Measurements from ENCODE around the gene HINFP. TPM values are rescaled to one million over a fixed set of nuclear protein-coding genes. Genes with fewer than 3 reads are reported as not detected.

Gene HINFP
- total RNA-seq, 1 experiment from 2014 or later: 42.4 TPM

GRCh38 chr11:119116601-119117000 lies 4.8 kb upstream of the HINFP start:
- Histone ChIP-seq H2BK12ac (ENCODE audit: insufficient read length, low read depth, low read length) (no peak overlapping the region), H2BK20ac (ENCODE audit: low read depth, low read length, poor library complexity, severe bottlenecking) (no peak overlapping the region), H2BK5ac (ENCODE audit: insufficient read length, low read length) (no peak overlapping the region)

More at GRCh38 chr11:119116601-119117000, 4.8 kb upstream of the HINFP start:
- Histone ChIP-seq H3K18ac (ENCODE audit: insufficient read length, low read depth, low read length) (no peak overlapping the region), H3K4me1 (ENCODE audit: insufficient read depth, low read length) (no peaks in the 10 kb centered on the region), H3K4ac (ENCODE audit: low read depth, low read length) (no peak overlapping the region), H3K27me3 (ENCODE audit: insufficient read depth, low read length) (no peaks in the 10 kb centered on the region), H4K91ac (ENCODE audit: insufficient read length, low read depth, low read length) (no peak overlapping the region), H3T11ph (ENCODE audit: low read length) (no peak overlapping the region), H2BK15ac (ENCODE audit: low read depth, low read length) (no peak overlapping the region), H4K8ac (replicated peaks; ENCODE audit: insufficient read length, low read depth, low read length) (no peak overlapping the region), H3K14ac (ENCODE audit: insufficient read depth, low read length) (no peak overlapping the region), H3K79me1 (ENCODE audit: insufficient read depth, low read depth, low read length, poor library complexity, severe bottlenecking) (no peaks in the 10 kb centered on the region), H3K79me2 (ENCODE audit: insufficient read depth, low read length) (no peaks in the 10 kb centered on the region), H4K20me1 (ENCODE audit: control insufficient read depth, insufficient read depth, insufficient read length) (no peaks in the 10 kb centered on the region), H3K9me3 (ENCODE audit: control insufficient read depth, low read depth, low read length) (no peaks in the 10 kb centered on the region), H4K5ac (ENCODE audit: insufficient read length, low read depth, low read length) (no peak overlapping the region), H3K4me2 (ENCODE audit: insufficient read depth, insufficient read length, low read length) (no peak overlapping the region), H2AFZ (ENCODE audit: low read length) (no peak overlapping the region), H3K56ac (ENCODE audit: insufficient read length, low read depth, low read length) (no peak overlapping the region), H3K27ac (ENCODE audit: insufficient read length, low read depth, low read length) (no peak overlapping the region), H3K23ac (ENCODE audit: insufficient read length, low read depth, low read length) (no peak overlapping the region), H2BK120ac (ENCODE audit: low read depth, low read length, poor library complexity, severe bottlenecking) (no peak overlapping the region), H3K9ac (ENCODE audit: extremely low read depth, insufficient read length, low read length) (no peak overlapping the region), H3K23me2 (ENCODE audit: insufficient read length, low read depth, low read length, poor library complexity, severe bottlenecking) (peaks cover 4% of the 10 kb centered on the region), H2AK5ac (ENCODE audit: insufficient read length, low read length) (no peak overlapping the region)
- no CpG with 5 or more reads among the region's 5 CpGs for WGBS (ENCODE audit: extremely low coverage, insufficient read length, low lambda C conversion rate)
- peaks cover 17 to 24% of the 10 kb centered on the region in 2 experiments for H3K4me1 Mint-ChIP-seq
- no peak for TF ChIP-seq CTCF (conservative IDR thresholded peaks at IDR 0.05)
- no peak overlapping the region for H3K27ac Mint-ChIP-seq
- H3K36me3 Mint-ChIP-seq (ENCODE audit: insufficient read depth in 1 of 3, low read depth in 3 of 3): no peaks in the 10 kb centered on the region; a peak in 2 of 7 replicates
- no peak overlapping the region for H3K4me3 Mint-ChIP-seq
- no peaks in the 10 kb centered on the region; a peak in 1 of 5 replicates for H3K9me3 Mint-ChIP-seq
- DNase-seq: no peak
- H3K27me3 Mint-ChIP-seq (ENCODE audit: low read depth): no peaks in the 10 kb centered on the region; the same call in 1 of the 2 replicates

Measured in H9 (cell line).